Stimulated activated CD8-positive, alpha-beta memory T cell treated with anti-CD3 and anti-CD28 coated beads, Interleukin-4, amount 100 ng/mL, for 48 hours (primary cell): ENCODE measurements around the gene HRC.
A peak's percentile ranks its signal among the peaks of the same experiment; 100 is the strongest.
"Not testable (repeated sequence)": the region's sequence is repeated elsewhere in the genome, so short reads cannot be mapped to it uniquely, and the experiment has no call there.

ENCODE experiments used
- DNase-seq: peaks from one replicate; pipeline ENCODE4 v3.0.0-alpha.2; 2020

The HRC gene

GRCh38 chr19:49133621-49134454 is 21.4 kb downstream of the HRC start:
- DNase-seq: peak; percentile 79

DNA sequence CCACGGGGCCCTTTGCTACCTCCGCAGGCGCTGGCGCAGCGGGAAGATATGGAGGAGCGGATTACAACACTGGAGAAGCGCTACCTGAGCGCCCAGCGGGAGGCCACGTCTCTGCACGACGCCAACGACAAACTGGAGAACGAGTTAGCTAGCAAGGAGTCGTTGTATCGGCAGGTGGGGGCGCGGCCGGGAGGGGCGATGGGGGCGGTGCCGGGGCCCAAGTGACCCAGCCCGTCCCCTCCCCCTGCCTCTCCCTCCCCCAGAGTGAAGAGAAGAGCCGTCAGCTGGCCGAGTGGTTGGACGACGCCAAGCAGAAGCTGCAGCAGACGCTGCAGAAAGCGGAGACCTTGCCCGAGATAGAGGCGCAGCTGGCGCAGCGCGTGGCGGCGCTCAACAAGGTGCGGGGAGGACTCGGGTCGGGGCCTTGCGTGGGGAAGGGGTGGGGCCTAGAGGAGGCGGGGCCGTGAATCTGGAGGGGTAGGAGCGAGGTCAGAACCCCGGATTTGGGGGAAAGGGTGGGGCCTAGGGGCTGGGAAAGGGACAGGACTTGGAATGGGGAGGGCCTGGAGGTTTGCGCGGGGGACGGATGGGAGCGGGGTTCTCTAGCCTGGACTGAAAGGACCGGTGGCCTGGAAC is 22.1 kb downstream of the HRC start:
- peak; percentile 49 for DNase-seq

GRCh38 chr19:49130325-49130724 is 24.9 kb downstream of the HRC start:
- DNase-seq: no peak

GRCh38 chr19:49129238-49129583 is 26.0 kb downstream of the HRC start:
- DNase-seq: no peak

- DNase-seq: no peak
Measured at GRCh38 chr19:49128545-49129237, 26.5 kb downstream of the HRC start.

- DNase-seq: peak; percentile 97
Measured at GRCh38 chr19:49127674-49128544, 27.3 kb downstream of the HRC start.

DNA sequence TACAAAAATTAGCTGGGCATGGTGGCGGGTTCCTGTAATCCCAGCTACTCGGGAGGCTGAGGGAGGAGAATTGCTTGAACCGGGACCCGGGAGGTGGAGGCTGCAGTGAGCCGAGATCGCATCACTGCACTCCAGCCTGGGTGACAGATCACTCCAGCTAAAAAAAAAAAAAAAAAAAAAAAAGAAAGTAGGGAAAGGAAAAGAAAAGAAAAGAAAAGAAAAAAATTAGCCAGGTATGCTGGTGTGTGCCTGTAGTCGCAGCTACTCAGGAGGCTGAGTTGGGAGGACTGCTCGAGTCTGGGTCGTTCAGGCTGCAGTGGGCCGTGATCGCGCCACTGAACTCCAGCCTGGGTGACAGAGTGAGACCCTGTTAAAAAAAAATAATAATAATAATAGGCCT is 28.0 kb downstream of the HRC start:
- not testable (repeated sequence) for DNase-seq

GRCh38 chr19:49126575-49126974 is 28.6 kb downstream of the HRC start:
- no peak for DNase-seq

- DNase-seq: no peak
Measured at GRCh38 chr19:49125025-49125731, 30.0 kb downstream of the HRC start.

DNA sequence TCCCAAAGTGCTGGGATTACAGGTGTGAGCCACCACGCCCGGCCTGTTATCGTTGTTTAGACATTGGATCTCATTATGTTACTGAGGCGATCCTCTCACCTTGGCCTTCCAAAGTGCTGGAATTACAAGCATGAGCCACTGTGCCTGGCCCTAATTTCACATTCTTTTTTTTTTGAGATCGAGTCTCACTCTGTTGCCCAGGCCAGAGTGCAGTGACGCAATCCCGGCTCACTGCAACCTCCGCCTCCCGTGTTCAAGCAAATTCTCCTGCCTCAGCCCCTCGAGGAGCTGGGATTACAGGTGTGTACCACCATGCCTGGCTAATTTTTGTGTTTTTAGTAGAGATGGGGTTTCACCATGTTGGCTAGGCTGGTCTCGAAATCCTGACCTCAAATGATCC is 31.9 kb downstream of the HRC start:
- not testable (repeated sequence) for DNase-seq

- not testable (repeated sequence) for DNase-seq
Measured at GRCh38 chr19:49121841-49122240, 33.4 kb downstream of the HRC start.

- DNase-seq: no peak
Measured at GRCh38 chr19:49120868-49121267, 34.3 kb downstream of the HRC start.

- no peak for DNase-seq
Measured at GRCh38 chr19:49120325-49120683, 34.9 kb downstream of the HRC start.

GRCh38 chr19:49119411-49120324 is 35.5 kb downstream of the HRC start, which contains the start of gene PPFIA3:
TSS of gene PPFIA3 (plus strand) at chr19:49119544. CDS start at chr19:49127874, 8,330 bp downstream.
- DNase-seq: no peak

- peak; percentile 95 for DNase-seq
Measured at GRCh38 chr19:49118565-49119410, 36.4 kb downstream of the HRC start, which contains the start of gene C19orf73. TSS of gene C19orf73 (minus strand) at chr19:49119143. CDS start at chr19:49119022, 121 bp downstream.

DNA sequence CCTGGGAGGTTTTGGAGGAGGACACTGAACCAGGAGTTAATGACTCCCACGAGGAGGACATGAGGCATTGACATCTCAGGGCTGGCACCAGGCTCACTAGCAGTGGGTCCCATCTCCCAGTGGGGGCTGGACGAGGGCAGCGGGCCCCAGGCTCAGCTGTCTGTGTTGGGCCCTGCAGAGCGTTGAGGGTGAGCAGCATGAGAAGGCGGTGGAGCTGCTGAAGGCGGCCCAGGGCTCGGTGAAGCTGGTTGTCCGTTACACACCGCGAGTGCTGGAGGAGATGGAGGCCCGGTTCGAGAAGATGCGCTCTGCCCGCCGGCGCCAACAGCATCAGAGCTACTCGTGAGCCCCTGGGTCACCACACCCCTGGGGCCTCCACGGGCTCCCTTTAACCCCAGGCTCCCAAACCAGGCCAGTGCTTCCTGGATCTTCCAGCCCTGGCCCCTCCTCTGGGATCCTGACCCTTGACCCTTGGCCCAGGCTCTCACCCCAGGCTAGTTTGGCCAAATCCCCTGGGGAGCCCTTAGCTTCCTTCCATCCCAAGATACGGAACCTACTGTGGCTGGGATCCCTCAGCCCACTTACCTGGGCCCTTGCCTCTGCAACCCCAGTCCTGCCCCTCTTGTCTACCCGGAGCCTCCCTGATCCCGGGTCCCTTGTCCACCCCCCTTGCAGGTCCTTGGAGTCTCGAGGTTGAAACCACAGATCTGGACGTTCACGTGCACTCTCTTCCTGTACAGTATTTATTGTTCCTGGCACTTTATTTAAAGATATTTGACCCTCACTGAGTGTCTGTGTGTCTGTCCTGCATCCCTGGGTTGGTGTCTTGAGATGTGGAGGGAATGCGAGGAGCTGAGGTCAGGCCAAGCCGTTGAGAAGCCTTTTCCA is 37.3 kb downstream of the HRC start:
- no peak for DNase-seq

DNA sequence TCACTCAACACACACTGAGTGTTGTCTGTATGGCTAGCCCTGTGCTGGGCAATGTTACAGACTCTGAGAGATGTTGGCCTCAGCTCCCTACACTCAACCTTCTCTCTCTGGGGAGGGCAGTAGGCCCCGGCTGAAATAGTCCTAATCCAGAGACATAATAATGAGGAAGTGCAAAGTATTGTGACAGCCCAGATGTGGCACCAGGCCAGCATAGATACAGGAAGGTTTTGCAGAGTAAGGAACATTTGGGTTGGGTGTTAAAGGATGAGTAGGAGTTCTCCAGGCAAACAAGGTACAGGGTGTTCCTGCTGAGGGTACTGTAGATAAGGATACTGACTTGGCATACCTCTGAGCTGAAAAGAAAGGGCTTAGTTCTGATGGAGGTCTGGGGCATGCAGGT is 38.7 kb downstream of the HRC start:
- DNase-seq: no peak

DNA sequence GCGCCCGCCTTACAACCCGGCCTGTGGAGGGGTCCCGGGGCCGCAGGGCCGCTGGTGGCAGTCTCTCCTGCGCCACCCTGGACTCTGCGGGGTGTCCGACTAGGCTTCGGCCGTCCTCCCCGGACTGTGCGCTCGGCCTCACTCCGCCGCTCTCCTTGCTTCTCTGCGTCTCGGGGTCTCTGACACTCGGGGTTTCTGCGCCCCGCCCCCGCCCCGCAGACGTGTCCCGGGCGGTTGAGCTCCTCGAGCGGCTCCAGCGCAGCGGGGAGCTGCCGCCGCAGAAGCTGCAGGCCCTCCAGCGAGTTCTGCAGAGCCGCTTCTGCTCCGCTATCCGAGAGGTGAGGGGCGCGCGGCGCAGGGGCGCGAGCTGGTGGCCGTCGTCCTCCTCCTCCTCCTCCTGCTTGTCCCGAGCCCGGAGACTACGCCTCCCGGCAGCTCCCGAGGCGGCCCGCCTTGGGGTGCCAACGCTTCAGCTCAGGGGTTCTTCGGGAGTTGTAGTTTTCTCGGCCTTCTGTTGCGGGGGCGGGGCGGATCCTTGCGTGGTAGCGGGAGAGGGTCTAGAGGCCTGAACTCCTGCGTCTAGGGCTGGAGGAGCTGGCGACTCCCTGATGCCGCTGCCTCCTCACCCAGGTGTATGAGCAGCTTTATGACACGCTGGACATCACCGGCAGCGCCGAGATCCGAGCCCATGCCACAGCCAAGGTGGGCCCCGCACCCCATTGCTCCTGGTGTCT is 40.4 kb downstream of the HRC start:
- peak; percentile 71 for DNase-seq
